Measurements from ENCODE around the gene RAPH1. TPM values are rescaled to one million over a fixed set of nuclear protein-coding genes. Genes with fewer than 3 reads are reported as not detected.

The RAPH1 gene
- polyA plus RNA-seq, 1 donor (not counting 4 experiments of a cell fraction or from before 2014, with no cell fraction given): 2.9 TPM

DNA sequence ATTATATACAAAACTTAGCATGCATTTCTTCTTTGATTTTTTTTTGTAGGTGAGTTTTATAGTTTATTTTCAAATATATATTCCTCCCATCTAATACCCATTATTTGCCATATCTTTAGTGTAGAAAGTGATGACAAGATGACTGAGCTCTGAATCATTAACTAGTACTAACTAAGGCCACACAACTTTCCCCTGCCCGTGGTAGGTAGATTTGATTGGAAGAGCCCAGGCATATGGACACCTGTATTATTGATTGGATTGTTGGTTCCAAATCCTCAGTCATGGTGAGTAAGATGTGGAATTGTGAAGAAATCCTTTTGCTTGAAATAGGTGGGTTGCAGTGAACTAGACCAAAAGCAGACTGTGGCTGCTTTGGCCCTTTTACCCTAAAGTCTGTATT, 152.1 kb downstream of the RAPH1 start:
- no peak overlapping the region for H3K9ac ChIP-seq (ENCODE audit: control insufficient read depth, extremely low read depth, insufficient read depth, low read length)
- H3K4me1 ChIP-seq (ENCODE audit: control insufficient read depth, extremely low read depth, insufficient read depth, low read length): no peaks in the 10 kb centered on the region
- FAIRE-seq (no peak), DNase-seq (ENCODE audit: low read depth, low spot score) (no peak)
- H3K36me3 ChIP-seq (ENCODE audit: control insufficient read depth in 2 of 2, extremely low read depth in 1 of 2, insufficient read depth in 2 of 2, low read length in 2 of 2): no peaks in the 10 kb centered on the region
- no peaks in the 10 kb centered on the region for H4K20me1 ChIP-seq (ENCODE audit: control insufficient read depth, extremely low read depth, insufficient read depth, low read length)
- TF ChIP-seq EZH2 (IDR thresholded peaks at IDR 0.05; ENCODE audit: low read length): no peak
- TF ChIP-seq, protein P1, sequence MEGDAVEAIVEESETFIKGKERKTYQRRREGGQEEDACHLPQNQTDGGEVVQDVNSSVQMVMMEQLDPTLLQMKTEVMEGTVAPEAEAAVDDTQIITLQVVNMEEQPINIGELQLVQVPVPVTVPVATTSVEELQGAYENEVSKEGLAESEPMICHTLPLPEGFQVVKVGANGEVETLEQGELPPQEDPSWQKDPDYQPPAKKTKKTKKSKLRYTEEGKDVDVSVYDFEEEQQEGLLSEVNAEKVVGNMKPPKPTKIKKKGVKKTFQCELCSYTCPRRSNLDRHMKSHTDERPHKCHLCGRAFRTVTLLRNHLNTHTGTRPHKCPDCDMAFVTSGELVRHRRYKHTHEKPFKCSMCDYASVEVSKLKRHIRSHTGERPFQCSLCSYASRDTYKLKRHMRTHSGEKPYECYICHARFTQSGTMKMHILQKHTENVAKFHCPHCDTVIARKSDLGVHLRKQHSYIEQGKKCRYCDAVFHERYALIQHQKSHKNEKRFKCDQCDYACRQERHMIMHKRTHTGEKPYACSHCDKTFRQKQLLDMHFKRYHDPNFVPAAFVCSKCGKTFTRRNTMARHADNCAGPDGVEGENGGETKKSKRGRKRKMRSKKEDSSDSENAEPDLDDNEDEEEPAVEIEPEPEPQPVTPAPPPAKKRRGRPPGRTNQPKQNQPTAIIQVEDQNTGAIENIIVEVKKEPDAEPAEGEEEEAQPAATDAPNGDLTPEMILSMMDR (optimal IDR thresholded peaks at IDR 0.05 in 1 of 3, IDR thresholded peaks at IDR 0.05 in 1 of 3, conservative IDR thresholded peaks at IDR 0.05 in 1 of 3; ENCODE audit: extremely low read depth in 1 of 3, insufficient read depth in 2 of 3, low read length in 3 of 3): no peak
- H3K27me3 ChIP-seq (ENCODE audit: control insufficient read depth, extremely low read depth, insufficient read depth, low read length): no peaks in the 10 kb centered on the region
- H3K9me1 ChIP-seq (ENCODE audit: control insufficient read depth, extremely low read depth, insufficient read depth, low read length): no peaks in the 10 kb centered on the region
- H3K79me2 ChIP-seq (ENCODE audit: control insufficient read depth, insufficient read depth, low read length): no peaks in the 10 kb centered on the region
- no peak overlapping the region for H3K4me3 ChIP-seq (ENCODE audit: control insufficient read depth in 2 of 3, extremely low read depth in 1 of 3, insufficient read depth in 2 of 3, low read depth in 1 of 3, low read length in 3 of 3)
- no peak overlapping the region for H2AFZ ChIP-seq (ENCODE audit: control insufficient read depth, low read length)
- dilution Hi-C loops (cut with MboI; ENCODE audit: extremely low pct_ligation_motif_present, low sequenced_read_pairs): no loop called here
- H3K27ac ChIP-seq (ENCODE audit: control insufficient read depth, insufficient read depth, low read length): no peak overlapping the region
- no peaks in the 10 kb centered on the region for H3K9me3 ChIP-seq (ENCODE audit: control insufficient read depth, low read depth, low read length)
- H3K4me2 ChIP-seq (ENCODE audit: control insufficient read depth, extremely low read depth, insufficient read depth, low read depth, low read length): no peak overlapping the region

DNA sequence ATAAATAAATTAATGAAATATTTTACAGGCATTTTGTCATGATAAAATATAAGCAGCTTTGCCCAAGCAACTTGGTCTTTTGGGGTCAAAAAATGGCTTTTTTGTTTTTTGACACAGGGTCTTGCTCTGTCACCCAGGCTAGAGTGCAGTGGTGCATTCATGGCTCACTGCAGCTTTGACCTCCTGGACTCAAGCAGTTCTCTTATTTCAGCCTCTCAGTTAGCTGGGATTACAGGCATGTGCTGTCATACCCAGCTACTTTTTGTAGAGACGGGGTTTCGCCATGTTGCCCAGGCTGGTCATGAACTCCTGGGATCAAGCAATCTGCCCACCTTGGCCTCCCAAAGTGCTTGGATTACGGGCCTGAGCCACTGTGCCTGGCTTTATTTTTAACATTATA, 155.9 kb downstream of the RAPH1 start:
- DNase-seq (ENCODE audit: low read depth, low spot score) (no peak), FAIRE-seq (no peak)
- Histone ChIP-seq H4K20me1 (ENCODE audit: control insufficient read depth, extremely low read depth, insufficient read depth, low read length) (no peaks in the 10 kb centered on the region), H3K4me1 (ENCODE audit: control insufficient read depth, extremely low read depth, insufficient read depth, low read length) (no peaks in the 10 kb centered on the region), H3K36me3 (ENCODE audit: control insufficient read depth in 2 of 2, extremely low read depth in 1 of 2, insufficient read depth in 2 of 2, low read length in 2 of 2) (no peaks in the 10 kb centered on the region), H3K79me2 (ENCODE audit: control insufficient read depth, insufficient read depth, low read length) (no peaks in the 10 kb centered on the region), H3K9me3 (ENCODE audit: control insufficient read depth, low read depth, low read length) (no peaks in the 10 kb centered on the region), H3K27ac (ENCODE audit: control insufficient read depth, insufficient read depth, low read length) (no peak overlapping the region), H3K27me3 (ENCODE audit: control insufficient read depth, extremely low read depth, insufficient read depth, low read length) (no peaks in the 10 kb centered on the region), H3K9me1 (ENCODE audit: control insufficient read depth, extremely low read depth, insufficient read depth, low read length) (no peaks in the 10 kb centered on the region), H3K4me2 (ENCODE audit: control insufficient read depth, extremely low read depth, insufficient read depth, low read depth, low read length) (no peak overlapping the region), H2AFZ (ENCODE audit: control insufficient read depth, low read length) (no peak overlapping the region), H3K4me3 (ENCODE audit: control insufficient read depth in 2 of 3, extremely low read depth in 1 of 3, insufficient read depth in 2 of 3, low read depth in 1 of 3, low read length in 3 of 3) (no peak overlapping the region), H3K9ac (ENCODE audit: control insufficient read depth, extremely low read depth, insufficient read depth, low read length) (no peak overlapping the region)
- TF ChIP-seq, protein P1 (optimal IDR thresholded peaks at IDR 0.05 in 1 of 3, IDR thresholded peaks at IDR 0.05 in 1 of 3, conservative IDR thresholded peaks at IDR 0.05 in 1 of 3; ENCODE audit: extremely low read depth in 1 of 3, insufficient read depth in 2 of 3, low read length in 3 of 3): no peak
- no peak for TF ChIP-seq EZH2 (IDR thresholded peaks at IDR 0.05; ENCODE audit: low read length)
- dilution Hi-C loops (cut with MboI; ENCODE audit: extremely low pct_ligation_motif_present, low sequenced_read_pairs): no loop called here
